Measurements from ENCODE around the gene FGB. TPM values are rescaled to one million over a fixed set of nuclear protein-coding genes. Genes with fewer than 3 reads are reported as not detected.

FGB gene
- total RNA-seq, 4 donors from 2014 or later = 0.94 TPM; not detected in 3

- no peak for TF ChIP-seq CTCF (IDR thresholded peaks at IDR 0.05)
- no peak for TF ChIP-seq POLR2A (IDR thresholded peaks at IDR 0.05)
- Histone ChIP-seq H3K27ac (no peak overlapping the region), H3K4me1 (no peaks in the 10 kb centered on the region), H3K4me3 (replicated peaks in 1 of 3) (no peak overlapping the region), H3K9me3 (no peaks in the 10 kb centered on the region), H3K27me3 (no peaks in the 10 kb centered on the region), H3K36me3 (no peaks in the 10 kb centered on the region)
- intact Hi-C loops (cut with DNase I) = loop anchor here (10.0 kb wide), 1 partner anchor 290 kb away; no protein-coding TSS in a partner anchor
- WGBS, 2 donors = 90 to 93% methylated on average over 1 of the region's 1 CpG
- DNase-seq = no peak
Observed at GRCh38 chr4:154615211-154615610, 52.4 kb downstream of the FGB start.

- H3K4me3 ChIP-seq (replicated peaks in 1 of 3) = no peak overlapping the region
- no peaks in the 10 kb centered on the region for H3K9me3 ChIP-seq
- no peaks in the 10 kb centered on the region for H3K36me3 ChIP-seq
- TF ChIP-seq POLR2A (IDR thresholded peaks at IDR 0.05) (no peak), CTCF (IDR thresholded peaks at IDR 0.05) (no peak)
- no peak for DNase-seq
- no peak overlapping the region for H3K27ac ChIP-seq
- intact Hi-C loops (cut with DNase I) = loop anchor here (10.0 kb wide), 1 partner anchor 291 kb away; no protein-coding TSS in a partner anchor
- WGBS, 2 donors = 63 to 68% methylated on average over 4 of the region's 4 CpGs
- no peaks in the 10 kb centered on the region for H3K27me3 ChIP-seq
- no peaks in the 10 kb centered on the region for H3K4me1 ChIP-seq
Observed at GRCh38 chr4:154616287-154616686, 53.5 kb downstream of the FGB start.

GRCh38 chr4:154616731-154617130 lies 53.9 kb downstream of the FGB start:
- no peaks in the 10 kb centered on the region for H3K27me3 ChIP-seq
- intact Hi-C loops (cut with DNase I) = loop anchor here (10.0 kb wide), 1 partner anchor 292 kb away; no protein-coding TSS in a partner anchor
- no peaks in the 10 kb centered on the region for H3K9me3 ChIP-seq
- 45 to 56% methylated on average over 2 of the region's 2 CpGs for WGBS, 2 donors
- H3K27ac ChIP-seq = no peak overlapping the region
- H3K4me1 ChIP-seq = no peaks in the 10 kb centered on the region
- TF ChIP-seq POLR2A (IDR thresholded peaks at IDR 0.05) (no peak), CTCF (IDR thresholded peaks at IDR 0.05) (no peak)
- DNase-seq = no peak
- no peak overlapping the region for H3K4me3 ChIP-seq (replicated peaks in 1 of 3)
- H3K36me3 ChIP-seq = no peaks in the 10 kb centered on the region

GRCh38 chr4:154617820-154618317 lies 55.1 kb downstream of the FGB start:
- H3K36me3 ChIP-seq = no peaks in the 10 kb centered on the region
- TF ChIP-seq POLR2A (IDR thresholded peaks at IDR 0.05) = no peak
- TF ChIP-seq CTCF (IDR thresholded peaks at IDR 0.05) = no peak
- DNase-seq = no peak
- no peak overlapping the region for H3K4me3 ChIP-seq (replicated peaks in 1 of 3)
- H3K9me3 ChIP-seq = no peaks in the 10 kb centered on the region
- no peak overlapping the region for H3K27ac ChIP-seq
- 73 to 82% methylated on average over 5 of the region's 5 CpGs for WGBS, 2 donors
- intact Hi-C loops (cut with DNase I) = loop anchor here (10.0 kb wide), 1 partner anchor 293 kb away; no protein-coding TSS in a partner anchor
- H3K27me3 ChIP-seq = no peaks in the 10 kb centered on the region
- H3K4me1 ChIP-seq = no peaks in the 10 kb centered on the region

GRCh38 chr4:154618708-154619315 lies 56.0 kb downstream of the FGB start:
- DNase-seq = peak; percentile 72 to 73
- Histone ChIP-seq H3K27ac (no peak overlapping the region), H3K36me3 (no peaks in the 10 kb centered on the region), H3K9me3 (no peaks in the 10 kb centered on the region), H3K27me3 (no peaks in the 10 kb centered on the region), H3K4me1 (no peaks in the 10 kb centered on the region), H3K4me3 (replicated peaks in 1 of 3) (no peak overlapping the region)
- intact Hi-C loops (cut with DNase I) = loop anchor here (10.0 kb wide), 1 partner anchor 294 kb away; no protein-coding TSS in a partner anchor
- peak; percentile 27 to 74 (median 60) for TF ChIP-seq CTCF (IDR thresholded peaks at IDR 0.05)
- no peak for TF ChIP-seq POLR2A (IDR thresholded peaks at IDR 0.05)
- WGBS, 2 donors = 41 to 44% methylated on average over 4 of the region's 4 CpGs

Data from thyroid gland (tissue), 4 donors.